Thymus (tissue), 11 donors: ENCODE results near the gene RNASE7. TPM values are rescaled to one million over a fixed set of nuclear protein-coding genes. Genes with fewer than 3 reads are reported as not detected.

Source experiments
- DNase-seq, 9 donors: peaks; one replicate each; pipeline ENCODE4 v3.0.0-alpha.2; 2013; ENCODE audit warnings: low spot score in 9 of 9, low read depth in 6 of 9, missing footprints in 1 of 9
- H3K27ac ChIP-seq, 2 donors: one replicate each; pipeline ENCODE4 v1.5.1; 2013; ENCODE audit warnings: control low read depth in 1 of 2, low read depth in 1 of 2, low read length in 1 of 2, mild to moderate bottlenecking in 1 of 2, moderate library complexity in 1 of 2
- H3K27me3 ChIP-seq, 2 donors: one replicate each; pipeline ENCODE4 v1.5.1; 2013; ENCODE audit warnings: low read length in 1 of 2; ENCODE audit not compliant: control insufficient read depth in 2 of 2, insufficient read depth in 1 of 2
- H3K36me3 ChIP-seq, 2 donors: one replicate each; pipeline ENCODE4 v1.5.1; 2013; ENCODE audit warnings: low read length in 1 of 2, mild to moderate bottlenecking in 1 of 2, moderate library complexity in 1 of 2; ENCODE audit not compliant: control insufficient read depth in 2 of 2, insufficient read depth in 2 of 2
- H3K4me1 ChIP-seq, 2 donors: one replicate each; pipeline ENCODE4 v1.5.1; 2013; ENCODE audit warnings: low read length in 2 of 2; ENCODE audit not compliant: control insufficient read depth in 2 of 2, insufficient read depth in 2 of 2
- H3K4me3 ChIP-seq, 2 donors: one replicate each; pipeline ENCODE4 v1.5.1; 2013; ENCODE audit warnings: low read length in 2 of 2, control low read depth in 1 of 2, mild to moderate bottlenecking in 1 of 2
- H3K9me3 ChIP-seq, 2 donors: one replicate each; pipeline ENCODE4 v1.5.1; 2013; ENCODE audit warnings: low read length in 1 of 2, mild to moderate bottlenecking in 1 of 2; ENCODE audit not compliant: control insufficient read depth in 2 of 2, insufficient read depth in 1 of 2
- WGBS: extraction: QIAGEN DNeasy Blood & Tissue Kit; methylation state at CpG from one replicate; pipeline ENCODE4 v1.1.7; 2013; 5-methylcytosine and 5-hydroxymethylcytosine counted together
- polyA plus RNA-seq: library from polyadenylated mRNA; stranded (reverse); fragments of 200-250 nt; gene quantifications from one replicate; pipeline ENCODE4 v1.2.3, GENCODE V29; 2013
- total RNA-seq: library from RNA; stranded (reverse); fragments of 120-200 nt; gene quantifications from one replicate; pipeline ENCODE4 v1.2.4, GENCODE V29; 2013
- donor health status: healthy.

The RNASE7 gene
- total and polyA plus RNA-seq, 2 donors = 0.47 to 1.6 TPM

- Histone ChIP-seq H3K4me3 (no peak overlapping the region), H3K9me3 (no peaks in the 10 kb centered on the region), H3K36me3 (no peaks in the 10 kb centered on the region), H3K4me1 (peaks cover 0 to 4% of the 10 kb centered on the region in 2 donors), H3K27ac (no peak overlapping the region), H3K27me3 (no peaks in the 10 kb centered on the region)
- 97% methylated on average over 2 of the region's 2 CpGs for WGBS
- no peak for DNase-seq
Observed at GRCh38 chr14:21048638-21049037, 6.5 kb downstream of the RNASE7 start.

- Histone ChIP-seq H3K27me3 (no peaks in the 10 kb centered on the region), H3K27ac (no peak overlapping the region), H3K4me3 (no peak overlapping the region), H3K36me3 (no peaks in the 10 kb centered on the region), H3K4me1 (peaks cover 0 to 3% of the 10 kb centered on the region in 2 donors), H3K9me3 (no peaks in the 10 kb centered on the region)
- no peak for DNase-seq
- 93% methylated on average over 3 of the region's 3 CpGs for WGBS
Observed at GRCh38 chr14:21049271-21049673, 7.1 kb downstream of the RNASE7 start.

- WGBS = 67% methylated on average over 3 of the region's 3 CpGs
- Histone ChIP-seq H3K9me3 (no peaks in the 10 kb centered on the region), H3K36me3 (no peaks in the 10 kb centered on the region), H3K4me3 (no peak overlapping the region), H3K27ac (no peak overlapping the region), H3K27me3 (no peaks in the 10 kb centered on the region), H3K4me1 (no peaks in the 10 kb centered on the region)
- no peak for DNase-seq
Observed at GRCh38 chr14:21050597-21050996, 8.4 kb downstream of the RNASE7 start.

- 97% methylated on average over 20 of the region's 20 CpGs for WGBS
- Histone ChIP-seq H3K27ac (no peak overlapping the region), H3K27me3 (no peaks in the 10 kb centered on the region), H3K4me1 (no peaks in the 10 kb centered on the region), H3K9me3 (no peaks in the 10 kb centered on the region), H3K36me3 (no peaks in the 10 kb centered on the region), H3K4me3 (no peak overlapping the region)
- DNase-seq = no peak
Observed at GRCh38 chr14:21053184-21054122, 11.3 kb downstream of the RNASE7 start.

- H3K27ac ChIP-seq = no peak overlapping the region
- H3K36me3 ChIP-seq = no peaks in the 10 kb centered on the region
- WGBS = 92% methylated on average over 3 of the region's 3 CpGs
- no peak overlapping the region for H3K4me3 ChIP-seq
- no peaks in the 10 kb centered on the region for H3K9me3 ChIP-seq
- no peaks in the 10 kb centered on the region for H3K4me1 ChIP-seq
- H3K27me3 ChIP-seq = no peaks in the 10 kb centered on the region
- DNase-seq = no peak
Observed at GRCh38 chr14:21054123-21054767, 12.1 kb downstream of the RNASE7 start.

GRCh38 chr14:21054768-21055145 lies 12.6 kb downstream of the RNASE7 start:
- H3K4me1 ChIP-seq = no peaks in the 10 kb centered on the region
- H3K36me3 ChIP-seq = no peaks in the 10 kb centered on the region
- H3K27ac ChIP-seq = no peak overlapping the region
- DNase-seq = no peak
- no peaks in the 10 kb centered on the region for H3K9me3 ChIP-seq
- H3K27me3 ChIP-seq = no peaks in the 10 kb centered on the region
- whole genome bisulfite sequencing = 83% methylated on average over 4 of the region's 4 CpGs
- H3K4me3 ChIP-seq = no peak overlapping the region

GRCh38 chr14:21055432-21056117 lies 13.4 kb downstream of the RNASE7 start:
- no peaks in the 10 kb centered on the region for H3K36me3 ChIP-seq
- peaks cover 0 to 5% of the 10 kb centered on the region in 2 donors for H3K27me3 ChIP-seq
- DNase-seq = no peak
- WGBS = 91% methylated on average over 5 of the region's 5 CpGs
- no peaks in the 10 kb centered on the region for H3K9me3 ChIP-seq
- no peaks in the 10 kb centered on the region for H3K4me1 ChIP-seq
- no peak overlapping the region for H3K4me3 ChIP-seq
- no peak overlapping the region for H3K27ac ChIP-seq

- no peak overlapping the region for H3K27ac ChIP-seq
- H3K9me3 ChIP-seq = no peaks in the 10 kb centered on the region
- no peak overlapping the region for H3K4me3 ChIP-seq
- peaks cover 2 to 8% of the 10 kb centered on the region in 2 donors for H3K27me3 ChIP-seq
- no peaks in the 10 kb centered on the region for H3K36me3 ChIP-seq
- DNase-seq = no peak
- WGBS = 95% methylated on average over 10 of the region's 10 CpGs
- no peaks in the 10 kb centered on the region for H3K4me1 ChIP-seq
Observed at GRCh38 chr14:21056520-21057163, 14.5 kb downstream of the RNASE7 start.
